Osteocyte (in vitro differentiated cells): ENCODE measurements around the gene MRPS6. TPM values are rescaled to one million over a fixed set of nuclear protein-coding genes. Genes with fewer than 3 reads are reported as not detected.

ENCODE experiments used
- DNase-seq: peaks from one replicate; pipeline ENCODE4 v3.0.0; 2021; ENCODE audit warnings: mixed read lengths; ENCODE audit not compliant: unreplicated experiment; ENCODE audit errors: extremely low spot score
- H3K27ac Mint-ChIP-seq: one replicate; pipeline ENCODE4 v1.8.0; 2021; ENCODE audit warnings: mild to moderate bottlenecking, mixed read lengths; ENCODE audit not compliant: unreplicated experiment
- H3K27me3 Mint-ChIP-seq: one replicate; pipeline ENCODE4 v1.8.0; 2021; ENCODE audit warnings: mixed read lengths; ENCODE audit not compliant: unreplicated experiment
- H3K36me3 Mint-ChIP-seq: one replicate; pipeline ENCODE4 v1.8.0; 2021; ENCODE audit warnings: mixed read lengths; ENCODE audit not compliant: unreplicated experiment
- H3K4me1 Mint-ChIP-seq: one replicate; pipeline ENCODE4 v1.8.0; 2021; ENCODE audit warnings: mixed read lengths; ENCODE audit not compliant: unreplicated experiment
- H3K4me3 Mint-ChIP-seq: one replicate; pipeline ENCODE4 v1.8.0; 2021; ENCODE audit warnings: mild to moderate bottlenecking, moderate library complexity, mixed read lengths; ENCODE audit not compliant: unreplicated experiment
- H3K9me3 Mint-ChIP-seq: one replicate; pipeline ENCODE4 v1.8.0; 2021; ENCODE audit warnings: mixed read lengths; ENCODE audit not compliant: unreplicated experiment
- CTCF ChIP-seq: fragments of 200-600 bp; sonication (generic); IDR thresholded peaks from 2 replicates; pipeline ENCODE4 v1.5.0; 2021; ENCODE audit warnings: antibody characterized with exemption, mild to moderate bottlenecking, moderate library complexity
- total RNA-seq: library from RNA; stranded (reverse); gene quantifications from 2 replicates; pipeline ENCODE4 v1.2.1, GENCODE V29; 2021

Gene MRPS6
- total RNA-seq, 1 donor from 2014 or later, result 124 TPM

DNA sequence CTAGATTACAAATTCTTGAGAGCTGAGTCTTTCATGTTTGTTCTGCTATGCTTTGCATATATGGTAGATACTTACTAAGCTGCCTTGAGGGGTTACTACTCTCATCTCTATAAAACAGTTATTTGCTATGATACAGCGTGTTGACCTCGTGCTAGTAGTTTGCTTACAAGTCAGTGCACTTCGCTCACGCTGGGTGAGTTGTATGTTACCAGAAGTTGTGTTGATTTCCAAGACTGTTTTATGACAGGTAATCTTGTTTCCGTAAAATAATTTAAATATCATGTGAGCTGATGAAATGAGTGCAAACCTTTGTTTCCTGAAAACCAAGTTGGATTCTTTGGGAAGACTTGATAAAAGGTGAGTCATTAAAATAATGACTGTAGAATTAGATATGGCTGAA, 7.3 kb downstream of the MRPS6 start:
- H3K36me3 Mint-ChIP-seq, result peaks cover 61% of the 10 kb centered on the region
- no peaks in the 10 kb centered on the region for H3K27me3 Mint-ChIP-seq
- no peak overlapping the region for H3K27ac Mint-ChIP-seq
- no peak for TF ChIP-seq CTCF
- H3K4me1 Mint-ChIP-seq, result peaks cover 83% of the 10 kb centered on the region
- H3K9me3 Mint-ChIP-seq, result no peaks in the 10 kb centered on the region
- DNase-seq, result no peak
- no peak overlapping the region for H3K4me3 Mint-ChIP-seq

- H3K36me3 Mint-ChIP-seq, result peaks cover 52% of the 10 kb centered on the region
- TF ChIP-seq CTCF, result no peak
- H3K27me3 Mint-ChIP-seq, result no peaks in the 10 kb centered on the region
- H3K4me1 Mint-ChIP-seq, result peaks cover 63% of the 10 kb centered on the region
- no peak for DNase-seq
- H3K4me3 Mint-ChIP-seq, result no peak overlapping the region
- no peaks in the 10 kb centered on the region for H3K9me3 Mint-ChIP-seq
- H3K27ac Mint-ChIP-seq, result no peak overlapping the region
Measured at GRCh38 chr21:34082769-34083168, 9.4 kb downstream of the MRPS6 start.

GRCh38 chr21:34083357-34083756, 10.0 kb downstream of the MRPS6 start:
- DNase-seq, result no peak
- H3K9me3 Mint-ChIP-seq, result no peaks in the 10 kb centered on the region
- peaks cover 50% of the 10 kb centered on the region for H3K36me3 Mint-ChIP-seq
- no peak for TF ChIP-seq CTCF
- no peak overlapping the region for H3K27ac Mint-ChIP-seq
- H3K27me3 Mint-ChIP-seq, result no peaks in the 10 kb centered on the region
- no peak overlapping the region for H3K4me3 Mint-ChIP-seq
- peaks cover 57% of the 10 kb centered on the region for H3K4me1 Mint-ChIP-seq

DNA sequence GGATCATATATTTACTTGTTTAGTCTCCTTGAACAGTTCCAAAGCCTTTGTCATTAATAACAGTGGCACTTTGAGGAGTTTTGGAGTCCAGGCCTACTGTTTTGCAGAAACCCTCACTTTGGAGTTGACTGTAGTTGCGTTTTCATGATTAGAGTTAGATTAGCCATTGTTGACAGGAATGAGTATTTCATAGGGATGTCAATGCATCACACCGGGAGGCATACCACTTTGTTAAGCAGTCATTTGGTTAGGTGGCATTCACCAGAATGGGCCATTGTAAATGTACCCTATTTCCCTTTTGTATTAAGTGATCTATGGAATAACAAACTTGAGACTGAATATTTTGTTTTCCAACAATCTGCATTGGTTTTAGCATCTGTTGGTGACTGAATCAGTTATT, 11.8 kb downstream of the MRPS6 start:
- Mint-ChIP-seq H3K4me1 (peaks cover 50% of the 10 kb centered on the region), H3K9me3 (no peaks in the 10 kb centered on the region), H3K27ac (no peak overlapping the region), H3K36me3 (peaks cover 48% of the 10 kb centered on the region), H3K27me3 (no peaks in the 10 kb centered on the region), H3K4me3 (no peak overlapping the region)
- no peak for DNase-seq
- TF ChIP-seq CTCF, result no peak

- TF ChIP-seq CTCF, result no peak
- H3K36me3 Mint-ChIP-seq, result peaks cover 37% of the 10 kb centered on the region
- DNase-seq, result no peak
- H3K4me3 Mint-ChIP-seq, result no peak overlapping the region
- H3K9me3 Mint-ChIP-seq, result no peaks in the 10 kb centered on the region
- H3K4me1 Mint-ChIP-seq, result peaks cover 49% of the 10 kb centered on the region
- H3K27ac Mint-ChIP-seq, result no peak overlapping the region
- H3K27me3 Mint-ChIP-seq, result no peaks in the 10 kb centered on the region
Measured at GRCh38 chr21:34086887-34087306, 13.5 kb downstream of the MRPS6 start.
